MCF 10A (cell line): ENCODE results near the gene ZC3H7A. TPM values are rescaled to one million over a fixed set of nuclear protein-coding genes. Genes with fewer than 3 reads are reported as not detected.
"Not testable (repeated sequence)": the region's sequence is repeated elsewhere in the genome, so short reads cannot be mapped to it uniquely, and the experiment has no call there.

Source experiments
- BruUV-seq: library from RNA; stranded (reverse); fragments of 400-500 nt; replicated peaks from 2 replicates; lab custom pipeline; 2021; lab: Mats Ljungman, UMichigan
- CTCF ChIA-PET: fragments of 300-600 bp; sonication (Branson Sonifier 250); formaldehyde crosslinking; extraction: SDS; loops from one replicate; lab custom pipeline; 2021; ENCODE audit warnings: antibody characterized with exemption, inconsistent platforms; lab: Yijun Ruan, JAX
- POLR2A ChIA-PET: fragments of 300-600, 350-650 bp; sonication (Branson Sonifier 250); formaldehyde crosslinking; extraction: SDS; loops from one replicate; lab custom pipeline; 2020; ENCODE audit warnings: antibody characterized with exemption, inconsistent platforms; lab: Yijun Ruan, JAX
- DNase-seq: peaks from one replicate; pipeline ENCODE4 v3.0.0-alpha.2; 2018; ENCODE audit not compliant: unreplicated experiment
- H3K27ac Mint-ChIP-seq: one replicate; pipeline ENCODE4 v1.8.0; 2022; ENCODE audit warnings: mild to moderate bottlenecking, low read depth, mixed read lengths; ENCODE audit not compliant: unreplicated experiment
- H3K27me3 Mint-ChIP-seq: one replicate; pipeline ENCODE4 v1.8.0; 2022; ENCODE audit warnings: mixed read lengths; ENCODE audit not compliant: insufficient read depth, unreplicated experiment
- H3K36me3 Mint-ChIP-seq: one replicate; pipeline ENCODE4 v1.8.0; 2022; ENCODE audit warnings: mild to moderate bottlenecking, moderate library complexity, mixed read lengths; ENCODE audit not compliant: insufficient read depth, unreplicated experiment
- H3K4me1 Mint-ChIP-seq: one replicate; pipeline ENCODE4 v1.8.0; 2022; ENCODE audit warnings: mixed read lengths; ENCODE audit not compliant: insufficient read depth, unreplicated experiment
- H3K4me3 Mint-ChIP-seq: one replicate; pipeline ENCODE4 v1.8.0; 2022; ENCODE audit warnings: mild to moderate bottlenecking, moderate library complexity, mixed read lengths; ENCODE audit not compliant: unreplicated experiment
- H3K9me3 Mint-ChIP-seq: one replicate; pipeline ENCODE4 v1.8.0; 2022; ENCODE audit warnings: mixed read lengths; ENCODE audit not compliant: unreplicated experiment
- CTCF ChIP-seq: fragments of 200-600 bp; IDR thresholded peaks from one replicate; pipeline ENCODE4 v1.8.0; 2022; ENCODE audit warnings: antibody characterized with exemption, mild to moderate bottlenecking; ENCODE audit not compliant: unreplicated experiment
- intact Hi-C: fragments of 100-400 bp; cut with micrococcal nuclease; formaldehyde crosslinking; loops from 2 replicates; pipeline ENCODE4 v1.14.1; 2022
- total RNA-seq: library from RNA; stranded (reverse); gene quantifications from 2 replicates; pipeline ENCODE4 v1.2.3, GENCODE V29; 2022

Gene ZC3H7A
- total RNA-seq, 1 experiment from 2014 or later, result 66.9 TPM

- TF ChIP-seq CTCF, result no peak
- Mint-ChIP-seq H3K4me1 (peaks cover 19% of the 10 kb centered on the region), H3K27me3 (no peaks in the 10 kb centered on the region), H3K9me3 (no peaks in the 10 kb centered on the region), H3K4me3 (no peak overlapping the region), H3K27ac (no peak overlapping the region), H3K36me3 (peaks cover 62% of the 10 kb centered on the region)
- ChIA-PET POLR2A (interaction anchor here (0.8 to 7.6 kb wide), 10 partner anchors 14 to 96 kb away, joined by 4 to 72 read pairs (median 8); partner anchors contain the start of genes RSL1D1, TXNDC11 and ZC3H7A), CTCF (interaction anchor here (0.6 to 3.1 kb wide), 10 partner anchors 13 to 871 kb away, joined by 3 to 15 read pairs (median 3); partner anchors contain the start of gene GSPT1)
- intact Hi-C loops, result no loop called here
- DNase-seq, result peak; percentile 26
- no TSS peak for BruUV-seq
Measured at GRCh38 chr16:11835309-11835708, 38.3 kb upstream of the ZC3H7A start.

GRCh38 chr16:11833951-11834695 lies 37.1 kb upstream of the ZC3H7A start:
- intact Hi-C loops, result no loop called here
- no peak for TF ChIP-seq CTCF
- BruUV-seq, result no TSS peak
- H3K4me1 Mint-ChIP-seq, result peaks cover 19% of the 10 kb centered on the region
- POLR2A ChIA-PET, result interaction anchor here (0.6 to 7.6 kb wide), 15 partner anchors 13 to 233 kb away, joined by 3 to 72 read pairs (median 5); partner anchors contain the start of genes RSL1D1, TXNDC11 and ZC3H7A
- peaks cover 50% of the 10 kb centered on the region for H3K36me3 Mint-ChIP-seq
- peak; percentile 92 for DNase-seq
- peak overlapping the region; percentile 63 for H3K4me3 Mint-ChIP-seq
- peak overlapping the region; percentile 98 for H3K27ac Mint-ChIP-seq
- H3K27me3 Mint-ChIP-seq, result no peaks in the 10 kb centered on the region
- no peaks in the 10 kb centered on the region for H3K9me3 Mint-ChIP-seq
- CTCF ChIA-PET, result interaction anchor here (0.5 to 1.4 kb wide), 7 partner anchors 22 to 886 kb away, joined by 3 to 5 read pairs (median 4); no protein-coding TSS in a partner anchor

GRCh38 chr16:11828696-11829095 lies 31.6 kb upstream of the ZC3H7A start:
- Mint-ChIP-seq H3K9me3 (no peaks in the 10 kb centered on the region), H3K4me3 (no peak overlapping the region), H3K27ac (no peak overlapping the region), H3K27me3 (no peaks in the 10 kb centered on the region), H3K4me1 (peaks cover 2% of the 10 kb centered on the region), H3K36me3 (peaks cover 1% of the 10 kb centered on the region)
- no TSS peak for BruUV-seq
- no peak for DNase-seq
- TF ChIP-seq CTCF, result no peak
- intact Hi-C loops, result no loop called here
- CTCF ChIA-PET, result interaction anchor here (1.0 kb wide), 2 partner anchors 11 to 14 kb away, joined by 3 read pairs; no protein-coding TSS in a partner anchor
- POLR2A ChIA-PET, result interaction anchor here (0.7 to 1.0 kb wide), 2 partner anchors 31 to 47 kb away, joined by 3 read pairs; no protein-coding TSS in a partner anchor

DNA sequence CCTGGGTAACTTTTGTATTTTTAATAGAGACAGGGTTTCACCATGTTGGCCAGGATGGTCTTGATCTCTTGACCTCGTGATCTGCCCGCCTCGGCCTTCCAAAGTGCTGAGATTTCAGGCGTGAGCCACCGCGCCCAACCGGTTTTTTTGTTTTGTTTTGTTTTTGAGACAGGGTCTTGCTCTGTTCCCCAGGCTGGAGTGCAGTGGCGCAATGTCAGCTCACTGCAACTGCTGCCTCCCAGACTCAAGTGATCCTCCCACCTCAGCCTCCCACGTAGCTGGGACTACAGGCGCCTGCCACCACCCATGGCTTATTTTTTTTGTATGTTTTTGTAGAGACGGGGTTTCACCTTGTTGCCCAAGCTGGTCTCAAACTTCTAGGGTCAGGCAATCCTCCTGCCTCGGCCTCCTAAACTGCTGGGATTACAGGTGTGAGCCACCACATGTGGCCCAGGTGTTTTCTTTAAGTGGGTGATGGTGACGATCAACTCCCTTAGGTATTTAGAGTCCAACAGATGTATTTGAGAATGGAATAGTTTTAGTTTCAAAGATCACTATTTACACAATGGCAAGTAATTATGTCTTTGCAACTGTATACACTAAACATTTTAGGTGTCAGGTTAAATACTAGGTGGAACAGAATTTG lies 28.6 kb upstream of the ZC3H7A start:
- H3K27me3 Mint-ChIP-seq, BruUV-seq, DNase-seq, intact Hi-C loops, H3K4me1 Mint-ChIP-seq, H3K36me3 Mint-ChIP-seq, H3K4me3 Mint-ChIP-seq, POLR2A ChIA-PET, H3K9me3 Mint-ChIP-seq, H3K27ac Mint-ChIP-seq: not testable (repeated sequence)
- CTCF ChIA-PET, result interaction anchor here (0.6 to 1.2 kb wide), 5 partner anchors 29 to 430 kb away, joined by 3 to 4 read pairs (median 3); partner anchors contain the start of gene ZC3H7A
